Upper lobe of left lung (tissue), 6 donors: ENCODE results near the gene GSG1. TPM values are rescaled to one million over a fixed set of nuclear protein-coding genes. Genes with fewer than 3 reads are reported as not detected.

Source experiments
- ATAC-seq, 2 donors: fragments of 200-7000 bp; cut with Tn5 transposase; one replicate each; pipeline ENCODE4 v1.9.1; 2022; ENCODE audit warnings: mild to moderate bottlenecking in 2 of 2, moderate library complexity in 2 of 2; ENCODE audit not compliant: low FRiP score in 2 of 2
- DNase-seq, 2 donors: peaks; one replicate each; pipeline ENCODE4 v3.0.0-alpha.2; 2019 to 2020
- H3K27ac ChIP-seq, 4 donors: fragments of 200-600 bp; sonication (generic); one replicate each; pipeline ENCODE4 v1.5.1; 2016 to 2019
- H3K27me3 ChIP-seq, 4 donors: fragments of 200-600 bp; sonication (generic); one replicate each; pipeline ENCODE4 v1.5.1; 2017 to 2019
- H3K36me3 ChIP-seq, 4 donors: fragments of 200-600 bp; sonication (generic); one replicate each; pipeline ENCODE4 v1.5.1; 2016 to 2019
- H3K4me1 ChIP-seq, 4 donors: fragments of 200-600 bp; sonication (generic); one replicate each; pipeline ENCODE4 v1.5.1; 2018 to 2019
- H3K4me3 ChIP-seq, 4 donors: fragments of 200-600 bp; sonication (generic); one replicate each; pipeline ENCODE4 v1.5.1; 2017 to 2019; ENCODE audit warnings: mild to moderate bottlenecking in 2 of 4, moderate library complexity in 1 of 4
- H3K9me3 ChIP-seq, 4 donors: fragments of 200-600 bp; sonication (generic); one replicate each; pipeline ENCODE4 v1.5.1; 2018 to 2019
- CTCF ChIP-seq, 6 experiments: fragments of 450-650 bp in 4 of 6; fragments of 200-600 bp in 2 of 6; sonication (generic) in 2 of 6; IDR thresholded peaks; one replicate each; pipeline ENCODE4 v1.5.1; 2016 to 2019; ENCODE audit warnings: antibody characterized with exemption in 6 of 6
- EP300 ChIP-seq, 4 donors: sonication (generic); formaldehyde crosslinking; IDR thresholded peaks; one replicate each; pipeline ENCODE4 v1.5.1; 2017; ENCODE audit warnings: antibody characterized with exemption in 4 of 4, control low read depth in 2 of 4
- POLR2A ChIP-seq, 4 donors: fragments of 450-650 bp; IDR thresholded peaks; one replicate each; pipeline ENCODE4 v1.5.1; 2016 to 2017; ENCODE audit warnings: antibody characterized with exemption in 4 of 4, mild to moderate bottlenecking in 2 of 4
- POLR2AphosphoS5 ChIP-seq, 2 donors: sonication (generic); formaldehyde crosslinking; IDR thresholded peaks; one replicate each; pipeline ENCODE4 v1.5.1; 2017; ENCODE audit warnings: antibody characterized with exemption in 2 of 2
- WGBS, 2 donors: methylation state at CpG; one replicate each; pipeline ENCODE4 v1.1.5; 2017 to 2018; 5-methylcytosine and 5-hydroxymethylcytosine counted together
- total RNA-seq, 6 donors: library from RNA; depleted of rRNA in 4 of 6; stranded (reverse); fragments of >200 nt in 4 of 6; gene quantifications; one replicate each; pipeline versions ENCODE4 v1.1.0 to v1.2.1, GENCODE V29; 2016 to 2021
- donor health status: DM: no; HTN: no; CAD: no; lungs with moderate emphysema.
- donor health status: DM: no; HTN: yes; CAD: no; lungs with severe emphysema.

The GSG1 gene
- total RNA-seq, 6 donors from 2014 or later = not detected

GRCh38 chr12:13121568-13121967, 18.1 kb upstream of the GSG1 start:
- H3K27me3 ChIP-seq = no peaks in the 10 kb centered on the region
- ATAC-seq = no peak
- TF ChIP-seq EP300 (IDR thresholded peaks at IDR 0.05) (no peak), POLR2A (IDR thresholded peaks at IDR 0.05) (no peak), CTCF (IDR thresholded peaks at IDR 0.05) (no peak), POLR2AphosphoS5 (IDR thresholded peaks at IDR 0.05) (no peak)
- H3K4me1 ChIP-seq = peaks cover 0 to 8% (median 0%) of the 10 kb centered on the region in 4 donors
- DNase-seq = no peak
- no peak overlapping the region for H3K4me3 ChIP-seq
- no peaks in the 10 kb centered on the region for H3K36me3 ChIP-seq
- no peaks in the 10 kb centered on the region for H3K9me3 ChIP-seq
- no peak overlapping the region for H3K27ac ChIP-seq
- 82 to 90% methylated on average over 5 of the region's 5 CpGs for WGBS, 2 donors

GRCh38 chr12:13120413-13120812, 16.9 kb upstream of the GSG1 start:
- WGBS, 2 donors = 88 to 90% methylated on average over 3 of the region's 3 CpGs
- DNase-seq = no peak
- H3K9me3 ChIP-seq = no peaks in the 10 kb centered on the region
- peaks cover 0 to 8% (median 2%) of the 10 kb centered on the region in 4 donors for H3K4me1 ChIP-seq
- H3K36me3 ChIP-seq = no peaks in the 10 kb centered on the region
- no peaks in the 10 kb centered on the region for H3K27me3 ChIP-seq
- TF ChIP-seq EP300 (IDR thresholded peaks at IDR 0.05) (no peak), POLR2A (IDR thresholded peaks at IDR 0.05) (no peak), POLR2AphosphoS5 (IDR thresholded peaks at IDR 0.05) (no peak), CTCF (IDR thresholded peaks at IDR 0.05) (no peak)
- no peak for ATAC-seq
- no peak overlapping the region for H3K27ac ChIP-seq
- H3K4me3 ChIP-seq = no peak overlapping the region

GRCh38 chr12:13119826-13120225, 16.4 kb upstream of the GSG1 start:
- no peak for TF ChIP-seq POLR2A (IDR thresholded peaks at IDR 0.05)
- no peak for TF ChIP-seq POLR2AphosphoS5 (IDR thresholded peaks at IDR 0.05)
- TF ChIP-seq CTCF (IDR thresholded peaks at IDR 0.05) = no peak
- TF ChIP-seq EP300 (IDR thresholded peaks at IDR 0.05) = no peak
- WGBS, 2 donors = 84 to 87% methylated on average over 2 of the region's 2 CpGs
- no peaks in the 10 kb centered on the region for H3K27me3 ChIP-seq
- DNase-seq (no peak), ATAC-seq (no peak)
- no peaks in the 10 kb centered on the region for H3K36me3 ChIP-seq
- peaks cover 1 to 5% (median 4%) of the 10 kb centered on the region in 4 donors for H3K4me1 ChIP-seq
- H3K9me3 ChIP-seq = no peaks in the 10 kb centered on the region
- H3K4me3 ChIP-seq = no peak overlapping the region
- H3K27ac ChIP-seq = no peak overlapping the region

GRCh38 chr12:13117029-13117428, 13.6 kb upstream of the GSG1 start:
- no peak overlapping the region for H3K27ac ChIP-seq
- WGBS, 2 donors = 83 to 87% methylated on average over 6 of the region's 6 CpGs
- H3K27me3 ChIP-seq = no peaks in the 10 kb centered on the region
- ATAC-seq (no peak), DNase-seq (no peak)
- H3K4me1 ChIP-seq = peaks cover 3 to 12% (median 9%) of the 10 kb centered on the region in 4 donors
- no peaks in the 10 kb centered on the region for H3K36me3 ChIP-seq
- H3K9me3 ChIP-seq = no peaks in the 10 kb centered on the region
- no peak overlapping the region for H3K4me3 ChIP-seq
- TF ChIP-seq POLR2A (IDR thresholded peaks at IDR 0.05) (no peak), CTCF (IDR thresholded peaks at IDR 0.05) (no peak), POLR2AphosphoS5 (IDR thresholded peaks at IDR 0.05) (no peak), EP300 (IDR thresholded peaks at IDR 0.05) (no peak)

GRCh38 chr12:13116259-13116658, 12.8 kb upstream of the GSG1 start:
- TF ChIP-seq POLR2AphosphoS5 (IDR thresholded peaks at IDR 0.05) (no peak), POLR2A (IDR thresholded peaks at IDR 0.05) (no peak), CTCF (IDR thresholded peaks at IDR 0.05) (no peak), EP300 (IDR thresholded peaks at IDR 0.05) (no peak)
- no peaks in the 10 kb centered on the region for H3K36me3 ChIP-seq
- no peaks in the 10 kb centered on the region for H3K27me3 ChIP-seq
- 75 to 78% methylated on average over 7 of the region's 7 CpGs for WGBS, 2 donors
- peak in 1 of 2 donors; percentile 27 for ATAC-seq
- no peak overlapping the region for H3K4me3 ChIP-seq
- DNase-seq = no peak
- peak overlapping the region in 1 of 4 donors; percentile 37 for H3K27ac ChIP-seq
- H3K4me1 ChIP-seq = peaks cover 3 to 12% (median 9%) of the 10 kb centered on the region in 4 donors
- no peaks in the 10 kb centered on the region for H3K9me3 ChIP-seq
